ENCODE measurements around the gene CARMIL1.

CARMIL1 gene

GRCh38 chr6:25497383-25498040 lies 218.3 kb downstream of the CARMIL1 start:
- Histone ChIP-seq H3K27ac (ENCODE audit: low read length) (no peak overlapping the region), H3K9me3 (ENCODE audit: control insufficient read depth in 1 of 2, low read length in 2 of 2) (no peaks in the 10 kb centered on the region), H3K27me3 (ENCODE audit: low read depth, low read length) (no peaks in the 10 kb centered on the region), H3K4me1 (ENCODE audit: control insufficient read depth in 1 of 2, insufficient read depth in 2 of 2, low read length in 2 of 2) (no peaks in the 10 kb centered on the region), H3K36me3 (ENCODE audit: control insufficient read depth in 1 of 2, insufficient read depth in 2 of 2, low read length in 2 of 2) (no peaks in the 10 kb centered on the region), H3K4me3 (ENCODE audit: low read depth in 1 of 2, low read length in 2 of 2) (no peak overlapping the region)

GRCh38 chr6:25498505-25498904 lies 219.3 kb downstream of the CARMIL1 start:
- no peaks in the 10 kb centered on the region for H3K36me3 ChIP-seq (ENCODE audit: control insufficient read depth in 1 of 2, insufficient read depth in 2 of 2, low read length in 2 of 2)
- H3K9me3 ChIP-seq (ENCODE audit: control insufficient read depth in 1 of 2, low read length in 2 of 2), result no peaks in the 10 kb centered on the region
- H3K4me1 ChIP-seq (ENCODE audit: control insufficient read depth in 1 of 2, insufficient read depth in 2 of 2, low read length in 2 of 2), result no peaks in the 10 kb centered on the region
- no peak overlapping the region for H3K27ac ChIP-seq (ENCODE audit: low read length)
- H3K4me3 ChIP-seq (ENCODE audit: low read depth in 1 of 2, low read length in 2 of 2), result no peak overlapping the region
- no peaks in the 10 kb centered on the region for H3K27me3 ChIP-seq (ENCODE audit: low read depth, low read length)

- no peak overlapping the region for H3K27ac ChIP-seq (ENCODE audit: low read length)
- no peaks in the 10 kb centered on the region for H3K9me3 ChIP-seq (ENCODE audit: control insufficient read depth in 1 of 2, low read length in 2 of 2)
- no peaks in the 10 kb centered on the region for H3K4me1 ChIP-seq (ENCODE audit: control insufficient read depth in 1 of 2, insufficient read depth in 2 of 2, low read length in 2 of 2)
- no peak overlapping the region for H3K4me3 ChIP-seq (ENCODE audit: low read depth in 1 of 2, low read length in 2 of 2)
- H3K36me3 ChIP-seq (ENCODE audit: control insufficient read depth in 1 of 2, insufficient read depth in 2 of 2, low read length in 2 of 2), result no peaks in the 10 kb centered on the region
- no peaks in the 10 kb centered on the region for H3K27me3 ChIP-seq (ENCODE audit: low read depth, low read length)
These were observed 220.6 kb downstream of the CARMIL1 start for GRCh38 chr6:25499615-25500235.

GRCh38 chr6:25503686-25504085 lies 224.5 kb downstream of the CARMIL1 start:
- no peaks in the 10 kb centered on the region for H3K4me1 ChIP-seq (ENCODE audit: control insufficient read depth in 1 of 2, insufficient read depth in 2 of 2, low read length in 2 of 2)
- H3K4me3 ChIP-seq (ENCODE audit: low read depth in 1 of 2, low read length in 2 of 2), result no peak overlapping the region
- no peak overlapping the region for H3K27ac ChIP-seq (ENCODE audit: low read length)
- H3K9me3 ChIP-seq (ENCODE audit: control insufficient read depth in 1 of 2, low read length in 2 of 2), result no peaks in the 10 kb centered on the region
- no peaks in the 10 kb centered on the region for H3K27me3 ChIP-seq (ENCODE audit: low read depth, low read length)
- H3K36me3 ChIP-seq (ENCODE audit: control insufficient read depth in 1 of 2, insufficient read depth in 2 of 2, low read length in 2 of 2), result no peaks in the 10 kb centered on the region

GRCh38 chr6:25504661-25505060 lies 225.5 kb downstream of the CARMIL1 start:
- no peaks in the 10 kb centered on the region for H3K36me3 ChIP-seq (ENCODE audit: control insufficient read depth in 1 of 2, insufficient read depth in 2 of 2, low read length in 2 of 2)
- H3K27me3 ChIP-seq (ENCODE audit: low read depth, low read length), result no peaks in the 10 kb centered on the region
- no peaks in the 10 kb centered on the region for H3K4me1 ChIP-seq (ENCODE audit: control insufficient read depth in 1 of 2, insufficient read depth in 2 of 2, low read length in 2 of 2)
- no peak overlapping the region for H3K4me3 ChIP-seq (ENCODE audit: low read depth in 1 of 2, low read length in 2 of 2)
- H3K27ac ChIP-seq (ENCODE audit: low read length), result no peak overlapping the region
- H3K9me3 ChIP-seq (ENCODE audit: control insufficient read depth in 1 of 2, low read length in 2 of 2), result no peaks in the 10 kb centered on the region

- no peak overlapping the region for H3K4me3 ChIP-seq (ENCODE audit: low read depth in 1 of 2, low read length in 2 of 2)
- H3K27me3 ChIP-seq (ENCODE audit: low read depth, low read length), result no peaks in the 10 kb centered on the region
- no peak overlapping the region for H3K27ac ChIP-seq (ENCODE audit: low read length)
- H3K9me3 ChIP-seq (ENCODE audit: control insufficient read depth in 1 of 2, low read length in 2 of 2), result no peaks in the 10 kb centered on the region
- no peaks in the 10 kb centered on the region for H3K4me1 ChIP-seq (ENCODE audit: control insufficient read depth in 1 of 2, insufficient read depth in 2 of 2, low read length in 2 of 2)
- H3K36me3 ChIP-seq (ENCODE audit: control insufficient read depth in 1 of 2, insufficient read depth in 2 of 2, low read length in 2 of 2), result no peaks in the 10 kb centered on the region
These were observed 226.8 kb downstream of the CARMIL1 start for GRCh38 chr6:25506020-25506419.

GRCh38 chr6:25508051-25508450 lies 228.9 kb downstream of the CARMIL1 start:
- no peaks in the 10 kb centered on the region for H3K9me3 ChIP-seq (ENCODE audit: control insufficient read depth in 1 of 2, low read length in 2 of 2)
- no peak overlapping the region for H3K27ac ChIP-seq (ENCODE audit: low read length)
- no peaks in the 10 kb centered on the region for H3K4me1 ChIP-seq (ENCODE audit: control insufficient read depth in 1 of 2, insufficient read depth in 2 of 2, low read length in 2 of 2)
- no peak overlapping the region for H3K4me3 ChIP-seq (ENCODE audit: low read depth in 1 of 2, low read length in 2 of 2)
- H3K36me3 ChIP-seq (ENCODE audit: control insufficient read depth in 1 of 2, insufficient read depth in 2 of 2, low read length in 2 of 2), result peaks cover 0 to 5% of the 10 kb centered on the region in 2 donors
- H3K27me3 ChIP-seq (ENCODE audit: low read depth, low read length), result no peaks in the 10 kb centered on the region

- Histone ChIP-seq H3K27me3 (ENCODE audit: low read depth, low read length) (no peaks in the 10 kb centered on the region), H3K4me1 (ENCODE audit: control insufficient read depth in 1 of 2, insufficient read depth in 2 of 2, low read length in 2 of 2) (no peaks in the 10 kb centered on the region), H3K36me3 (ENCODE audit: control insufficient read depth in 1 of 2, insufficient read depth in 2 of 2, low read length in 2 of 2) (peaks cover 0 to 11% of the 10 kb centered on the region in 2 donors), H3K27ac (ENCODE audit: low read length) (no peak overlapping the region), H3K4me3 (ENCODE audit: low read depth in 1 of 2, low read length in 2 of 2) (no peak overlapping the region), H3K9me3 (ENCODE audit: control insufficient read depth in 1 of 2, low read length in 2 of 2) (no peaks in the 10 kb centered on the region)
These were observed 232.2 kb downstream of the CARMIL1 start for GRCh38 chr6:25511376-25511775.

GRCh38 chr6:25512560-25512959 lies 233.4 kb downstream of the CARMIL1 start:
- Histone ChIP-seq H3K9me3 (ENCODE audit: control insufficient read depth in 1 of 2, low read length in 2 of 2) (no peaks in the 10 kb centered on the region), H3K27me3 (ENCODE audit: low read depth, low read length) (no peaks in the 10 kb centered on the region), H3K27ac (ENCODE audit: low read length) (no peak overlapping the region), H3K4me3 (ENCODE audit: low read depth in 1 of 2, low read length in 2 of 2) (no peak overlapping the region), H3K36me3 (ENCODE audit: control insufficient read depth in 1 of 2, insufficient read depth in 2 of 2, low read length in 2 of 2) (peaks cover 0 to 11% of the 10 kb centered on the region in 2 donors), H3K4me1 (ENCODE audit: control insufficient read depth in 1 of 2, insufficient read depth in 2 of 2, low read length in 2 of 2) (no peaks in the 10 kb centered on the region)

- H3K4me1 ChIP-seq (ENCODE audit: control insufficient read depth in 1 of 2, insufficient read depth in 2 of 2, low read length in 2 of 2), result no peaks in the 10 kb centered on the region
- no peak overlapping the region for H3K4me3 ChIP-seq (ENCODE audit: low read depth in 1 of 2, low read length in 2 of 2)
- peaks cover 0 to 6% of the 10 kb centered on the region in 2 donors for H3K36me3 ChIP-seq (ENCODE audit: control insufficient read depth in 1 of 2, insufficient read depth in 2 of 2, low read length in 2 of 2)
- H3K27me3 ChIP-seq (ENCODE audit: low read depth, low read length), result no peaks in the 10 kb centered on the region
- no peaks in the 10 kb centered on the region for H3K9me3 ChIP-seq (ENCODE audit: control insufficient read depth in 1 of 2, low read length in 2 of 2)
- no peak overlapping the region for H3K27ac ChIP-seq (ENCODE audit: low read length)
These were observed 240.7 kb downstream of the CARMIL1 start for GRCh38 chr6:25519856-25520255.

GRCh38 chr6:25524542-25524941 lies 245.4 kb downstream of the CARMIL1 start:
- Histone ChIP-seq H3K36me3 (ENCODE audit: control insufficient read depth in 1 of 2, insufficient read depth in 2 of 2, low read length in 2 of 2) (no peaks in the 10 kb centered on the region), H3K9me3 (ENCODE audit: control insufficient read depth in 1 of 2, low read length in 2 of 2) (no peaks in the 10 kb centered on the region), H3K4me1 (ENCODE audit: control insufficient read depth in 1 of 2, insufficient read depth in 2 of 2, low read length in 2 of 2) (no peaks in the 10 kb centered on the region), H3K27me3 (ENCODE audit: low read depth, low read length) (no peaks in the 10 kb centered on the region), H3K4me3 (ENCODE audit: low read depth in 1 of 2, low read length in 2 of 2) (no peak overlapping the region), H3K27ac (ENCODE audit: low read length) (no peak overlapping the region)

GRCh38 chr6:25525078-25525477 lies 245.9 kb downstream of the CARMIL1 start:
- H3K36me3 ChIP-seq (ENCODE audit: control insufficient read depth in 1 of 2, insufficient read depth in 2 of 2, low read length in 2 of 2), result no peaks in the 10 kb centered on the region
- H3K4me3 ChIP-seq (ENCODE audit: low read depth in 1 of 2, low read length in 2 of 2), result no peak overlapping the region
- H3K4me1 ChIP-seq (ENCODE audit: control insufficient read depth in 1 of 2, insufficient read depth in 2 of 2, low read length in 2 of 2), result no peaks in the 10 kb centered on the region
- H3K27me3 ChIP-seq (ENCODE audit: low read depth, low read length), result no peaks in the 10 kb centered on the region
- H3K9me3 ChIP-seq (ENCODE audit: control insufficient read depth in 1 of 2, low read length in 2 of 2), result no peaks in the 10 kb centered on the region
- no peak overlapping the region for H3K27ac ChIP-seq (ENCODE audit: low read length)
